K562 (cell line): ENCODE measurements around the gene NPPC. TPM values are rescaled to one million over a fixed set of nuclear protein-coding genes. Genes with fewer than 3 reads are reported as not detected.

Experiments used
- ATAC-seq: fragments of 200-7000 bp; cut with Tn5 transposase; 3 replicates; pipeline ENCODE4 v1.9.1; 2020; ENCODE audit warnings: moderate library complexity
- BruUV-seq: library from RNA; stranded (reverse); fragments of 400-500 nt; replicated peaks from 2 replicates; lab custom pipeline; 2021; lab: Mats Ljungman, UMichigan
- CTCF ChIA-PET: fragments of 300-600 bp; formaldehyde crosslinking; extraction: SDS; loops from one replicate; lab custom pipeline; 2021; ENCODE audit warnings: low intra/inter-chr PET ratio; lab: Yijun Ruan, JAX
- POLR2A ChIA-PET: fragments of 300-600, 350-650 bp; sonication (Branson Sonifier 250); formaldehyde crosslinking; extraction: SDS; loops from one replicate; lab custom pipeline; 2021; ENCODE audit warnings: antibody characterized with exemption, inconsistent platforms; lab: Yijun Ruan, JAX
- DNase-seq, 4 experiments: peaks; one replicate each; pipeline versions ENCODE4 v3.0.0 to v3.0.0-alpha.2; 2011 to 2018; ENCODE audit warnings: low spot score in 3 of 4, mixed read lengths in 3 of 4; ENCODE audit errors: extremely low read depth in 1 of 4
- FAIRE-seq: peaks from 2 replicates; lab custom pipeline; 2011; peaks lifted over from hg19 to GRCh38; lab: Jason Lieb, UNC
- H2AFZ ChIP-seq: 2 replicates; pipeline ENCODE4 v1.6.0; 2011; ENCODE audit warnings: low read depth, low read length, control low read depth, inconsistent platforms
- H3K27ac ChIP-seq: fragments of 200-600 bp; 3 replicates; pipeline ENCODE4 v1.8.0; 2011; ENCODE audit warnings: low read depth, mild to moderate bottlenecking, control low read depth, inconsistent platforms, low read length, moderate library complexity, mixed read lengths; ENCODE audit errors: extremely low read depth
- H3K27me3 ChIP-seq, 2 experiments: fragments of 300-600 bp in 1 of 2; 2 replicates in 1 of 2; 3 replicates in 1 of 2; pipeline versions ENCODE4 v1.6.0 to v1.8.0; 2011; ENCODE audit warnings: inconsistent platforms in 2 of 2, low read length in 2 of 2, mild to moderate bottlenecking in 1 of 2, mixed read lengths in 1 of 2, moderate library complexity in 1 of 2; ENCODE audit not compliant: control insufficient read depth in 2 of 2, insufficient read depth in 2 of 2
- H3K36me3 ChIP-seq: fragments of 300-600 bp; 3 replicates; pipeline ENCODE4 v1.8.0; 2011; ENCODE audit warnings: mild to moderate bottlenecking, low read length, inconsistent platforms; ENCODE audit not compliant: control insufficient read depth, insufficient read depth
- H3K4me1 ChIP-seq, 2 experiments: fragments of 200-600 bp in 1 of 2; replicated peaks in 1 of 2; 2 replicates in 1 of 2; 3 replicates in 1 of 2; pipeline versions ENCODE4 v1.5.1 to v1.8.0; 2011; ENCODE audit warnings: inconsistent platforms in 2 of 2, low read length in 2 of 2, mild to moderate bottlenecking in 1 of 2, mixed read lengths in 1 of 2, moderate library complexity in 1 of 2; ENCODE audit not compliant: control insufficient read depth in 2 of 2, insufficient read depth in 2 of 2
- H3K4me2 ChIP-seq: 2 replicates; pipeline ENCODE4 v1.6.1; 2011; ENCODE audit warnings: low read length, control low read depth, inconsistent platforms, mixed read lengths; ENCODE audit not compliant: insufficient read depth
- H3K4me3 ChIP-seq: fragments of 200-600 bp; sonication (generic), shearing (Covaris generic); 2 replicates; pipeline ENCODE4 v1.5.1; 2016; ENCODE audit warnings: control low read depth, inconsistent platforms
- H3K79me2 ChIP-seq: fragments of 200-600 bp; 3 replicates; pipeline ENCODE4 v1.8.0; 2011; ENCODE audit warnings: low read length, inconsistent platforms; ENCODE audit not compliant: control insufficient read depth, insufficient read depth
- H3K9ac ChIP-seq, 2 experiments: 2 replicates each; pipeline versions ENCODE4 v1.6.0 to v1.6.1; 2011; ENCODE audit warnings: low read depth in 2 of 2, low read length in 2 of 2, control low read depth in 1 of 2, inconsistent platforms in 1 of 2, mild to moderate bottlenecking in 1 of 2, mixed read lengths in 1 of 2; ENCODE audit not compliant: insufficient read depth in 1 of 2
- H3K9me1 ChIP-seq: one replicate; pipeline ENCODE4 v1.6.0; 2011; ENCODE audit warnings: inconsistent platforms, mild to moderate bottlenecking, low read length, moderate library complexity; ENCODE audit not compliant: control insufficient read depth, insufficient read depth
- H3K9me3 ChIP-seq: replicated peaks from 2 replicates; pipeline ENCODE4 v1.5.1; 2011; ENCODE audit warnings: low read depth, low read length, inconsistent platforms; ENCODE audit not compliant: control insufficient read depth, insufficient read depth
- H4K20me1 ChIP-seq: replicated peaks from 2 replicates; pipeline ENCODE4 v1.6.1; 2011; ENCODE audit warnings: low read length, inconsistent platforms, mixed read lengths; ENCODE audit not compliant: control insufficient read depth, insufficient read depth
- BCOR ChIP-seq: fragments of 450-650 bp; IDR thresholded peaks from 2 replicates; pipeline ENCODE4 v1.6.1; 2016
- CHCHD3 ChIP-seq: fragments of 250-450 bp; sonication (Bioruptor Pico); IDR thresholded peaks from 2 replicates; pipeline ENCODE4 v2.1.2; 2022; ENCODE audit warnings: mild to moderate bottlenecking
- ELF1 ChIP-seq: fragments of 200-800 bp; sonication (Bioruptor generic); IDR thresholded peaks from 2 replicates; pipeline ENCODE4 v1.6.1; 2016; ENCODE audit warnings: missing genetic modification characterization, missing compliant biosample characterization
- ELF4 ChIP-seq: fragments of 450-650 bp; formaldehyde crosslinking; IDR thresholded peaks from 2 replicates; pipeline ENCODE4 v1.4.0; 2022; ENCODE audit warnings: missing genetic modification characterization
- FIP1L1 ChIP-seq: fragments of 200-400 bp; formaldehyde crosslinking; IDR thresholded peaks from 2 replicates; pipeline ENCODE4 v1.6.1; 2018; ENCODE audit warnings: mild to moderate bottlenecking, low read depth, low read length; ENCODE audit not compliant: poor library complexity, severe bottlenecking
- MAFK ChIP-seq: IDR thresholded peaks from 2 replicates; pipeline ENCODE4 v1.6.1; 2011; ENCODE audit warnings: low read length, improper control_type of control experiment
- PURB ChIP-seq: sonication (generic); formaldehyde crosslinking; IDR thresholded peaks from 2 replicates; pipeline ENCODE4 v1.9.0; 2021; ENCODE audit warnings: low read depth, mild to moderate bottlenecking, missing genetic modification reagents
- RBFOX2 ChIP-seq: fragments of 200-400 bp; formaldehyde crosslinking; IDR thresholded peaks from 2 replicates; pipeline ENCODE4 v1.6.1; 2017; ENCODE audit warnings: low read depth, mild to moderate bottlenecking, low read length, moderate library complexity
- RBM25 ChIP-seq: fragments of 200-400 bp; formaldehyde crosslinking; IDR thresholded peaks from 2 replicates; pipeline ENCODE4 v1.6.1; 2018; ENCODE audit warnings: low read length, low read depth, moderate library complexity; ENCODE audit not compliant: severe bottlenecking
- SP1 ChIP-seq: sonication (generic); formaldehyde crosslinking; IDR thresholded peaks from 2 replicates; pipeline ENCODE4 v1.8.1; 2022; ENCODE audit warnings: mild to moderate bottlenecking, missing genetic modification reagents
- ZNF165 ChIP-seq: fragments of 250-450 bp; sonication (Bioruptor Pico); IDR thresholded peaks from 2 replicates; pipeline ENCODE4 v1.4.0; 2020; ENCODE audit warnings: borderline replicate concordance
- WGBS: fragments of 100-300 bp; shearing (Covaris generic); methylation state at CpG from one replicate; pipeline ENCODE4 v1.1.6; 2016; ENCODE audit warnings: low coverage, mixed read lengths; ENCODE audit not compliant: insufficient coverage; ENCODE audit errors: missing lambda C conversion rate; 5-methylcytosine and 5-hydroxymethylcytosine counted together
- in situ Hi-C: fragments of 300-500 bp; cut with MboI; formaldehyde crosslinking; loops from 4 replicates; pipeline ENCODE4 v1.15.0; 2018; ENCODE audit warnings: inconsistent platforms, mixed read lengths
- intact Hi-C: fragments of 100-400 bp; cut with micrococcal nuclease; formaldehyde crosslinking; loops from 2 replicates; pipeline ENCODE4 v1.14.2; 2022
- polyA plus RNA-seq, 8 experiments: library from polyadenylated mRNA; depleted of rRNA in 4 of 8; stranded (reverse) in 5 of 8; unstranded in 3 of 8; fragments of >200 nt; fragmentation: Nextera tagmentation in 2 of 8; fragmentation: Illumina TruSeq in 1 of 8; extraction: Ambion mirVana in 2 of 8; extraction: Trizol in 1 of 8; gene quantifications; 2 replicates each; pipeline versions ENCODE4 v1.2.1 to v1.2.3, GENCODE V29; 2011 to 2014; ENCODE audit warnings: inconsistent platforms in 1 of 8, missing spikeins in 1 of 8
- total RNA-seq, 7 experiments: library from RNA; depleted of rRNA in 6 of 7; stranded (reverse); fragments of >200 nt in 6 of 7; fragmentation: Illumina TruSeq in 2 of 7; extraction: Trizol in 2 of 7; gene quantifications; 2 replicates each; pipeline versions ENCODE4 v1.2.1 to v1.2.3, GENCODE V29; 2011 to 2021; ENCODE audit warnings: low replicate concordance in 1 of 7
- TF ChIP-seq, protein P1 (sequence below): fragments of 250-450 bp; sonication (Bioruptor Pico); IDR thresholded peaks from 2 replicates; pipeline ENCODE4 v1.4.0; 2020; ENCODE audit warnings: mild to moderate bottlenecking, moderate library complexity, borderline replicate concordance
- TF ChIP-seq, protein P2 (sequence below): fragments of 250-450 bp; sonication (Bioruptor Pico); IDR thresholded peaks from 2 replicates; pipeline ENCODE4 v1.9.0; 2021; ENCODE audit warnings: mild to moderate bottlenecking

The NPPC gene
- total and polyA plus RNA-seq, 9 of the 15 experiments (the other 6 are each of a cell fraction or from before 2014, with no cell fraction given), result not detected

DNA sequence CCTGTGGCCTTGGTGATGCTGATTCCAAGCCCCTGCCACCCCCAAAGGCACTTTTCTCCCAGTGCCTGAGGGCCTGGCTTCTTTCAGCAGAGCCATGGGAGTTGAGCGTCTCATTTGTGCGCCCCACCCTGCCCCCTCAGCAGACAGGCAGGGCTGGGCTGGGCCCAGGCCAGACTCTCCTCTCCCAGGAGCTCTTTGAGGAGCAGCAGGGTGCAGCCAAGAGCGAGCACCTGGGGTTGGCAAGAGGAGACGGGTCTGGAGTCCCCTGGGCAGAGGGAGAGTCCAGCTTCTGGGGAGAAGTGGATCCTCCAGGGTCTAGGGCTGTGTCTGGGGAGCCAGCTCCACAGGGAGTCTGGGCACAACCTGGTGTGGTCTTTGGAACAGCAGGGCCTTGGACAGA, 21.2 kb downstream of the NPPC start:
- Histone ChIP-seq H3K4me1 (peaks cover 2 to 14% of the 10 kb centered on the region in 2 experiments; a peak in 3 of 5 replicates), H3K9me1 (no peaks in the 10 kb centered on the region), H3K27ac (no peak overlapping the region), H3K79me2 (no peaks in the 10 kb centered on the region), H3K27me3 (peaks cover 0 to 9% of the 10 kb centered on the region in 2 experiments; a peak in 2 of 5 replicates), H2AFZ (no peak overlapping the region), H3K36me3 (no peaks in the 10 kb centered on the region), H4K20me1 (no peaks in the 10 kb centered on the region), H3K4me3 (no peak overlapping the region), H3K9ac (no peak overlapping the region), H3K4me2 (no peak overlapping the region), H3K9me3 (no peaks in the 10 kb centered on the region)
- BruUV-seq, result no TSS peak
- CTCF ChIA-PET, result interaction anchor here (1.0 kb wide), 1 partner anchor 422 kb away, joined by 8 read pairs; no protein-coding TSS in a partner anchor
- WGBS, result 29% methylated on average over 2 of the region's 4 CpGs
- POLR2A ChIA-PET, result no interaction called here
- intact Hi-C loops (loop anchor here (10.0 kb wide), 1 partner anchor 50 kb away; no protein-coding TSS in a partner anchor), in situ Hi-C loops (loop anchor here (5.0 to 10.0 kb wide), 4 partner anchors 237 to 610 kb away; no protein-coding TSS in a partner anchor)
- FAIRE-seq (no peak), DNase-seq (no peak), ATAC-seq (no peak)
- TF ChIP-seq RBFOX2 (0 out of 2 replicates have a peak, but pooled peaks have one; percentile 24), FIP1L1 (no peak)

DNA sequence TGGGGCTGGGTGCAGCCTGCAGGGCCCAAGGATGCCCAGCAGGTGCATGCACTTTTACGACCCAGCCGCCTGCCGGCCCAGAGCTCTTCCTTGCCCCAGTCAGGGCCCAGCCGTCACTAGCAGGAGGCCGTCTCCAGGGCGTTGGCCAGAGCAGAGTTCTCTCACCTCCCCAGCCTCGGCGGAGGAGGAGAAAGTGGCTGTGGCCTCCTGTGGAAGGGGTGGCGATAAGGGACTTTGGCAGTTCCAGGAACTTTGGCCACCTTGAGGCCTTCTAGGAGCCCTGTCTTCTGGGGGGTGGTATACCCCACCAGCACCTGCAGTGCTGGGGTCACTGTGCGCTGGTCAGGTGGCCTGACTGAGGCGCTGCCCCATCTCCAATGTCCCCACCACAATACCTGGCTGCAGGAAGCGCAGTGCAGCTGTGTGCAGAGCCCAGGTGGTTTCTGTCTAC, 22.0 kb downstream of the NPPC start:
- WGBS, result 19% methylated on average over 5 of the region's 12 CpGs
- TF ChIP-seq CHCHD3 (no peak), PURB (no peak), BCOR (no peak), RBM25 (no peak), ZNF165 (CRISPR knock-in tag) (no peak), MAFK (no peak), SP1 (no peak), ELF1 (tag) (no peak), ELF4 (CRISPR knock-in tag) (no peak)
- TF ChIP-seq, protein P1, sequence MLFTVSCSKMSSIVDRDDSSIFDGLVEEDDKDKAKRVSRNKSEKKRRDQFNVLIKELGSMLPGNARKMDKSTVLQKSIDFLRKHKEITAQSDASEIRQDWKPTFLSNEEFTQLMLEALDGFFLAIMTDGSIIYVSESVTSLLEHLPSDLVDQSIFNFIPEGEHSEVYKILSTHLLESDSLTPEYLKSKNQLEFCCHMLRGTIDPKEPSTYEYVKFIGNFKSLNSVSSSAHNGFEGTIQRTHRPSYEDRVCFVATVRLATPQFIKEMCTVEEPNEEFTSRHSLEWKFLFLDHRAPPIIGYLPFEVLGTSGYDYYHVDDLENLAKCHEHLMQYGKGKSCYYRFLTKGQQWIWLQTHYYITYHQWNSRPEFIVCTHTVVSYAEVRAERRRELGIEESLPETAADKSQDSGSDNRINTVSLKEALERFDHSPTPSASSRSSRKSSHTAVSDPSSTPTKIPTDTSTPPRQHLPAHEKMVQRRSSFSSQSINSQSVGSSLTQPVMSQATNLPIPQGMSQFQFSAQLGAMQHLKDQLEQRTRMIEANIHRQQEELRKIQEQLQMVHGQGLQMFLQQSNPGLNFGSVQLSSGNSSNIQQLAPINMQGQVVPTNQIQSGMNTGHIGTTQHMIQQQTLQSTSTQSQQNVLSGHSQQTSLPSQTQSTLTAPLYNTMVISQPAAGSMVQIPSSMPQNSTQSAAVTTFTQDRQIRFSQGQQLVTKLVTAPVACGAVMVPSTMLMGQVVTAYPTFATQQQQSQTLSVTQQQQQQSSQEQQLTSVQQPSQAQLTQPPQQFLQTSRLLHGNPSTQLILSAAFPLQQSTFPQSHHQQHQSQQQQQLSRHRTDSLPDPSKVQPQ (CRISPR knock-in tag), result no peak
- TF ChIP-seq, protein P2, sequence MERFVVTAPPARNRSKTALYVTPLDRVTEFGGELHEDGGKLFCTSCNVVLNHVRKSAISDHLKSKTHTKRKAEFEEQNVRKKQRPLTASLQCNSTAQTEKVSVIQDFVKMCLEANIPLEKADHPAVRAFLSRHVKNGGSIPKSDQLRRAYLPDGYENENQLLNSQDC, result no peak

More for the DNA sequence above, 22.0 kb downstream of the NPPC start:
- no peak for ATAC-seq
- no peaks in the 10 kb centered on the region for H3K36me3 ChIP-seq
- no TSS peak for BruUV-seq
- no peak for DNase-seq
- no peaks in the 10 kb centered on the region for H3K9me1 ChIP-seq
- H3K4me1 ChIP-seq, result peaks cover 2 to 14% of the 10 kb centered on the region in 2 experiments; a peak in 3 of 5 replicates
- H3K27ac ChIP-seq, result no peak overlapping the region
- H3K79me2 ChIP-seq, result no peaks in the 10 kb centered on the region
- FAIRE-seq, result no peak
- intact Hi-C loops (loop anchor here (10.0 kb wide), 1 partner anchor 49 kb away; no protein-coding TSS in a partner anchor), in situ Hi-C loops (loop anchor here (10.0 kb wide), 2 partner anchors 391 to 611 kb away; no protein-coding TSS in a partner anchor)
- CTCF ChIA-PET, result no interaction called here
- no peak overlapping the region; a peak in 1 of 4 replicates for H3K9ac ChIP-seq
- no peak overlapping the region for H2AFZ ChIP-seq
- POLR2A ChIA-PET, result no interaction called here
- no peak overlapping the region for H3K4me3 ChIP-seq
- H3K27me3 ChIP-seq, result peaks cover 0 to 8% of the 10 kb centered on the region in 2 experiments; a peak in 2 of 5 replicates
- H4K20me1 ChIP-seq, result no peaks in the 10 kb centered on the region
- H3K4me2 ChIP-seq, result no peak overlapping the region
- H3K9me3 ChIP-seq, result no peaks in the 10 kb centered on the region
